ENCODE measurements around the gene EFNB3. TPM values are rescaled to one million over a fixed set of nuclear protein-coding genes. Genes with fewer than 3 reads are reported as not detected.

EFNB3 gene
- total RNA-seq, result not detected

GRCh38 chr17:7704601-7705268 lies at the start of gene EFNB3:
EFNB3 (plus strand) TSS chr17:7705202; CDS start chr17:7705599, 397 bp downstream.
- peaks cover 32% of the 10 kb centered on the region for H3K27me3 ChIP-seq (ENCODE audit: insufficient read depth, low read length)
- no peaks in the 10 kb centered on the region for H3K9me3 ChIP-seq (ENCODE audit: low read depth, low read length)
- peaks cover 9% of the 10 kb centered on the region for H3K4me1 ChIP-seq (ENCODE audit: insufficient read depth, low read length)
- no peak within 1 kb of the TSS for H3K4me3 ChIP-seq (ENCODE audit: low read length)

- H3K27me3 ChIP-seq (ENCODE audit: insufficient read depth, low read length), result peaks cover 25% of the 10 kb centered on the region
- H3K9me3 ChIP-seq (ENCODE audit: low read depth, low read length), result no peaks in the 10 kb centered on the region
- no peak overlapping the region for H3K4me3 ChIP-seq (ENCODE audit: low read length)
- peaks cover 10% of the 10 kb centered on the region for H3K4me1 ChIP-seq (ENCODE audit: insufficient read depth, low read length)
Observed at GRCh38 chr17:7655541-7655840, 49.5 kb upstream of the EFNB3 start.

- H3K4me3 ChIP-seq (ENCODE audit: low read length), result no peak overlapping the region
- no peaks in the 10 kb centered on the region for H3K4me1 ChIP-seq (ENCODE audit: insufficient read depth, low read length)
- H3K9me3 ChIP-seq (ENCODE audit: low read depth, low read length), result no peaks in the 10 kb centered on the region
- H3K27me3 ChIP-seq (ENCODE audit: insufficient read depth, low read length), result peaks cover 13% of the 10 kb centered on the region
Observed at GRCh38 chr17:7656958-7657609, 47.9 kb upstream of the EFNB3 start.

- no peaks in the 10 kb centered on the region for H3K9me3 ChIP-seq (ENCODE audit: low read depth, low read length)
- no peak overlapping the region for H3K4me3 ChIP-seq (ENCODE audit: low read length)
- no peaks in the 10 kb centered on the region for H3K27me3 ChIP-seq (ENCODE audit: insufficient read depth, low read length)
- H3K4me1 ChIP-seq (ENCODE audit: insufficient read depth, low read length), result no peaks in the 10 kb centered on the region
Observed at GRCh38 chr17:7667656-7668406, 37.2 kb upstream of the EFNB3 start.

- Histone ChIP-seq H3K4me3 (ENCODE audit: low read length) (no peak overlapping the region), H3K9me3 (ENCODE audit: low read depth, low read length) (no peaks in the 10 kb centered on the region), H3K27me3 (ENCODE audit: insufficient read depth, low read length) (no peaks in the 10 kb centered on the region), H3K4me1 (ENCODE audit: insufficient read depth, low read length) (no peaks in the 10 kb centered on the region)
Observed at GRCh38 chr17:7668482-7668881, 36.5 kb upstream of the EFNB3 start.

GRCh38 chr17:7673239-7673638 lies 31.8 kb upstream of the EFNB3 start:
- no peak overlapping the region for H3K4me3 ChIP-seq (ENCODE audit: low read length)
- H3K4me1 ChIP-seq (ENCODE audit: insufficient read depth, low read length), result no peaks in the 10 kb centered on the region
- no peaks in the 10 kb centered on the region for H3K27me3 ChIP-seq (ENCODE audit: insufficient read depth, low read length)
- H3K9me3 ChIP-seq (ENCODE audit: low read depth, low read length), result no peaks in the 10 kb centered on the region

GRCh38 chr17:7674934-7675333 lies 30.1 kb upstream of the EFNB3 start:
- Histone ChIP-seq H3K4me3 (ENCODE audit: low read length) (no peak overlapping the region), H3K4me1 (ENCODE audit: insufficient read depth, low read length) (no peaks in the 10 kb centered on the region), H3K9me3 (ENCODE audit: low read depth, low read length) (no peaks in the 10 kb centered on the region), H3K27me3 (ENCODE audit: insufficient read depth, low read length) (no peaks in the 10 kb centered on the region)

GRCh38 chr17:7676533-7676932 lies 28.5 kb upstream of the EFNB3 start:
- Histone ChIP-seq H3K4me1 (ENCODE audit: insufficient read depth, low read length) (no peaks in the 10 kb centered on the region), H3K27me3 (ENCODE audit: insufficient read depth, low read length) (no peaks in the 10 kb centered on the region), H3K9me3 (ENCODE audit: low read depth, low read length) (no peaks in the 10 kb centered on the region), H3K4me3 (ENCODE audit: low read length) (no peak overlapping the region)

GRCh38 chr17:7677388-7678067 lies 27.5 kb upstream of the EFNB3 start:
- no peak overlapping the region for H3K4me3 ChIP-seq (ENCODE audit: low read length)
- H3K9me3 ChIP-seq (ENCODE audit: low read depth, low read length), result no peaks in the 10 kb centered on the region
- no peaks in the 10 kb centered on the region for H3K27me3 ChIP-seq (ENCODE audit: insufficient read depth, low read length)
- no peaks in the 10 kb centered on the region for H3K4me1 ChIP-seq (ENCODE audit: insufficient read depth, low read length)

- H3K4me1 ChIP-seq (ENCODE audit: insufficient read depth, low read length), result peaks cover 30% of the 10 kb centered on the region
- peak overlapping the region; percentile 100 for H3K4me3 ChIP-seq (ENCODE audit: low read length)
- no peaks in the 10 kb centered on the region for H3K27me3 ChIP-seq (ENCODE audit: insufficient read depth, low read length)
- no peaks in the 10 kb centered on the region for H3K9me3 ChIP-seq (ENCODE audit: low read depth, low read length)
Observed at GRCh38 chr17:7684851-7685532, 20.0 kb upstream of the EFNB3 start.

- H3K4me3 ChIP-seq (ENCODE audit: low read length), result peak overlapping the region; percentile 100
- no peaks in the 10 kb centered on the region for H3K9me3 ChIP-seq (ENCODE audit: low read depth, low read length)
Observed at GRCh38 chr17:7685533-7686221, 19.3 kb upstream of the EFNB3 start.

GRCh38 chr17:7686222-7687071 lies 18.6 kb upstream of the EFNB3 start:
- H3K4me3 ChIP-seq (ENCODE audit: low read length), result peak overlapping the region; percentile 100

More at GRCh38 chr17:7685533-7686221, 19.3 kb upstream of the EFNB3 start:
- Histone ChIP-seq H3K27me3 (ENCODE audit: insufficient read depth, low read length) (no peaks in the 10 kb centered on the region), H3K4me1 (ENCODE audit: insufficient read depth, low read length) (peaks cover 30% of the 10 kb centered on the region)

GRCh38 chr17:7687072-7687907 lies 17.7 kb upstream of the EFNB3 start, which contains the start of gene TP53:
TP53 (minus strand) TSS chr17:7687490; CDS start chr17:7676594, 10,896 bp downstream.
- H3K9me3 ChIP-seq (ENCODE audit: low read depth, low read length), result no peaks in the 10 kb centered on the region
- H3K4me3 ChIP-seq (ENCODE audit: low read length), result peak within 1 kb of the TSS; percentile 100
- H3K4me1 ChIP-seq (ENCODE audit: insufficient read depth, low read length), result peaks cover 30% of the 10 kb centered on the region
- H3K27me3 ChIP-seq (ENCODE audit: insufficient read depth, low read length), result no peaks in the 10 kb centered on the region

More at GRCh38 chr17:7686222-7687071, 18.6 kb upstream of the EFNB3 start:
- H3K9me3 ChIP-seq (ENCODE audit: low read depth, low read length), result no peaks in the 10 kb centered on the region
- H3K27me3 ChIP-seq (ENCODE audit: insufficient read depth, low read length), result no peaks in the 10 kb centered on the region
- H3K4me1 ChIP-seq (ENCODE audit: insufficient read depth, low read length), result peaks cover 30% of the 10 kb centered on the region
